ENCODE data around the gene CYP24A1. TPM values are rescaled to one million over a fixed set of nuclear protein-coding genes. Genes with fewer than 3 reads are reported as not detected.

CYP24A1 gene
- total and polyA plus RNA-seq, 2 experiments from 2014 or later, result not detected

GRCh38 chr20:54188132-54188849, 14.5 kb upstream of the CYP24A1 start:
- H3K27ac ChIP-seq, result no peak overlapping the region
- TF ChIP-seq, protein P1, sequence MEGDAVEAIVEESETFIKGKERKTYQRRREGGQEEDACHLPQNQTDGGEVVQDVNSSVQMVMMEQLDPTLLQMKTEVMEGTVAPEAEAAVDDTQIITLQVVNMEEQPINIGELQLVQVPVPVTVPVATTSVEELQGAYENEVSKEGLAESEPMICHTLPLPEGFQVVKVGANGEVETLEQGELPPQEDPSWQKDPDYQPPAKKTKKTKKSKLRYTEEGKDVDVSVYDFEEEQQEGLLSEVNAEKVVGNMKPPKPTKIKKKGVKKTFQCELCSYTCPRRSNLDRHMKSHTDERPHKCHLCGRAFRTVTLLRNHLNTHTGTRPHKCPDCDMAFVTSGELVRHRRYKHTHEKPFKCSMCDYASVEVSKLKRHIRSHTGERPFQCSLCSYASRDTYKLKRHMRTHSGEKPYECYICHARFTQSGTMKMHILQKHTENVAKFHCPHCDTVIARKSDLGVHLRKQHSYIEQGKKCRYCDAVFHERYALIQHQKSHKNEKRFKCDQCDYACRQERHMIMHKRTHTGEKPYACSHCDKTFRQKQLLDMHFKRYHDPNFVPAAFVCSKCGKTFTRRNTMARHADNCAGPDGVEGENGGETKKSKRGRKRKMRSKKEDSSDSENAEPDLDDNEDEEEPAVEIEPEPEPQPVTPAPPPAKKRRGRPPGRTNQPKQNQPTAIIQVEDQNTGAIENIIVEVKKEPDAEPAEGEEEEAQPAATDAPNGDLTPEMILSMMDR (IDR thresholded peaks at IDR 0.05; ENCODE audit: low read depth, low read length), result no peak

GRCh38 chr20:54184904-54185626, 11.3 kb upstream of the CYP24A1 start:
- Histone ChIP-seq H3K9me3 (ENCODE audit: low read depth) (no peaks in the 10 kb centered on the region), H3K4me1 (ENCODE audit: low read depth) (no peaks in the 10 kb centered on the region), H3K27ac (no peak overlapping the region), H3K36me3 (no peaks in the 10 kb centered on the region), H3K27me3 (peaks cover 3% of the 10 kb centered on the region), H3K4me3 (no peak overlapping the region)
- TF ChIP-seq, protein P1 (IDR thresholded peaks at IDR 0.05; ENCODE audit: low read depth, low read length), result no peak
- DNase-seq (ENCODE audit: low read depth in 1 of 2, low spot score in 1 of 2), result no peak

More at GRCh38 chr20:54188132-54188849, 14.5 kb upstream of the CYP24A1 start:
- no peaks in the 10 kb centered on the region for H3K27me3 ChIP-seq
- H3K4me3 ChIP-seq, result no peak overlapping the region
- H3K36me3 ChIP-seq, result no peaks in the 10 kb centered on the region
- H3K9me3 ChIP-seq (ENCODE audit: low read depth), result no peaks in the 10 kb centered on the region
- no peaks in the 10 kb centered on the region for H3K4me1 ChIP-seq (ENCODE audit: low read depth)
- DNase-seq (ENCODE audit: low read depth in 1 of 2, low spot score in 1 of 2), result no peak

DNA sequence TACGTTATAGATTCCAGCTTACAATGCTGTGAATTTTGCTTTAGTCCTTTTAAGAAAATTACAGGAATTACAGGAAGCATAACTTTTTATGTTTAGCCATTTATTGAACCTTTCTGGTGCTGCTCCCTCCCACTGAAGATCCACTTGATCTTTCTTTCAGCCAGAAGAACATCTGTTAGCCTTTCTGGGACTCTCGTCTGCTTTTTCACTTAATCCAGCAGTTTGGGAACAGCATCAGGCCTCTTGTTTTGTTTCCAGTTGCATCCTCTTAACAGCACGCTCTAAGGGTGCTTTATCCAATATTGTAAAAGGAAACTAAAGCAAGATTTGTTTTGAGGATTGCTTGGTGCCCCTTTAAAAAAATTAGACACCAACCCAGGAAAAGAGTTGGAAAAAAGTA, 10.3 kb upstream of the CYP24A1 start:
- H3K4me1 ChIP-seq (ENCODE audit: low read depth), result no peaks in the 10 kb centered on the region

GRCh38 chr20:54180931-54181330, 7.1 kb upstream of the CYP24A1 start:
- TF ChIP-seq, protein P1 (IDR thresholded peaks at IDR 0.05; ENCODE audit: low read depth, low read length), result no peak
- Histone ChIP-seq H3K9me3 (ENCODE audit: low read depth) (no peaks in the 10 kb centered on the region), H3K36me3 (no peaks in the 10 kb centered on the region), H3K4me3 (no peak overlapping the region), H3K27me3 (peaks cover 18% of the 10 kb centered on the region), H3K27ac (no peak overlapping the region), H3K4me1 (ENCODE audit: low read depth) (no peaks in the 10 kb centered on the region)
- DNase-seq (ENCODE audit: low read depth in 1 of 2, low spot score in 1 of 2), result no peak

More for the DNA sequence above, 10.3 kb upstream of the CYP24A1 start:
- Histone ChIP-seq H3K4me3 (no peak overlapping the region), H3K36me3 (no peaks in the 10 kb centered on the region), H3K27me3 (peaks cover 3% of the 10 kb centered on the region), H3K27ac (no peak overlapping the region), H3K9me3 (ENCODE audit: low read depth) (no peaks in the 10 kb centered on the region)
- TF ChIP-seq, protein P1 (IDR thresholded peaks at IDR 0.05; ENCODE audit: low read depth, low read length), result no peak
- DNase-seq (ENCODE audit: low read depth in 1 of 2, low spot score in 1 of 2), result no peak

- no peaks in the 10 kb centered on the region for H3K4me1 ChIP-seq (ENCODE audit: low read depth)
- no peak for DNase-seq (ENCODE audit: low read depth in 1 of 2, low spot score in 1 of 2)
- no peak overlapping the region for H3K4me3 ChIP-seq
- no peaks in the 10 kb centered on the region for H3K36me3 ChIP-seq
- peaks cover 27% of the 10 kb centered on the region for H3K27me3 ChIP-seq
- TF ChIP-seq, protein P1 (IDR thresholded peaks at IDR 0.05; ENCODE audit: low read depth, low read length), result no peak
- no peak overlapping the region for H3K27ac ChIP-seq
- H3K9me3 ChIP-seq (ENCODE audit: low read depth), result no peaks in the 10 kb centered on the region
These were observed 6.2 kb upstream of the CYP24A1 start for GRCh38 chr20:54179946-54180345.
